IMR-90 (cell line): ENCODE results near the gene CEMIP2. TPM values are rescaled to one million over a fixed set of nuclear protein-coding genes. Genes with fewer than 3 reads are reported as not detected.

Experiments
- ATAC-seq: fragments of 200-7000 bp; cut with Tn5 transposase; 2 replicates; pipeline ENCODE4 v1.9.1; 2020; ENCODE audit warnings: low read depth, mild to moderate bottlenecking, moderate library complexity
- BruUV-seq: library from RNA; stranded (reverse); fragments of 400-500 nt; replicated peaks from 2 replicates; lab custom pipeline; 2021; lab: Mats Ljungman, UMichigan
- CTCF ChIA-PET: fragments of 300-600 bp; formaldehyde crosslinking; extraction: SDS; loops from one replicate; lab custom pipeline; 2021; ENCODE audit warnings: antibody characterized with exemption; lab: Yijun Ruan, JAX
- POLR2A ChIA-PET: fragments of 300-600 bp; sonication (Branson Sonifier 250); formaldehyde crosslinking; loops from one replicate; lab custom pipeline; 2022; ENCODE audit warnings: antibody characterized with exemption; ENCODE audit not compliant: unreplicated experiment; lab: Charles Lee
- DNase-seq: peaks from one replicate; pipeline ENCODE4 v3.0.0; 2013
- H2AFZ ChIP-seq: replicated peaks from 2 replicates; pipeline ENCODE3; 2013; ENCODE audit warnings: low read length, mild to moderate bottlenecking; ENCODE audit not compliant: poor library complexity
- H2AK5ac ChIP-seq: 2 replicates; pipeline ENCODE4 v1.6.1; 2013; ENCODE audit warnings: low read depth, low read length, inconsistent platforms
- H2AK9ac ChIP-seq: replicated peaks from 2 replicates; pipeline ENCODE3; 2013; ENCODE audit warnings: mild to moderate bottlenecking, low read depth, low read length, moderate library complexity; ENCODE audit not compliant: poor library complexity
- H2BK120ac ChIP-seq: 2 replicates; pipeline ENCODE4 v1.6.1; 2013; ENCODE audit warnings: low read depth, low read length, inconsistent platforms
- H2BK15ac ChIP-seq: 3 replicates; pipeline ENCODE4 v1.6.1; 2013; ENCODE audit warnings: low read depth, low read length, inconsistent platforms
- H2BK20ac ChIP-seq: 2 replicates; pipeline ENCODE4 v1.6.1; 2013; ENCODE audit warnings: low read depth, mild to moderate bottlenecking, inconsistent platforms, low read length, moderate library complexity
- H2BK5ac ChIP-seq: 2 replicates; pipeline ENCODE4 v1.6.1; 2013; ENCODE audit warnings: mild to moderate bottlenecking, low read depth, low read length, inconsistent platforms; ENCODE audit not compliant: poor library complexity, severe bottlenecking
- H3K14ac ChIP-seq: replicated peaks from 2 replicates; pipeline ENCODE4 v1.6.1; 2013; ENCODE audit warnings: low read depth, low read length, inconsistent platforms
- H3K18ac ChIP-seq: 2 replicates; pipeline ENCODE4 v1.6.1; 2013; ENCODE audit warnings: low read depth, low read length, control low read depth
- H3K23ac ChIP-seq: 2 replicates; pipeline ENCODE4 v1.6.1; 2013; ENCODE audit warnings: low read depth, low read length, inconsistent platforms
- H3K27ac ChIP-seq: 2 replicates; pipeline ENCODE4 v1.5.1; 2013; ENCODE audit warnings: mild to moderate bottlenecking, control low read depth, low read length; ENCODE audit not compliant: insufficient read depth
- H3K27me3 ChIP-seq: 2 replicates; pipeline ENCODE4 v1.6.1; 2013; ENCODE audit warnings: low read length; ENCODE audit not compliant: control insufficient read depth, insufficient read depth
- H3K36me3 ChIP-seq: 2 replicates; pipeline ENCODE4 v1.6.1; 2013; ENCODE audit warnings: low read length, mixed read lengths; ENCODE audit not compliant: control insufficient read depth, insufficient read depth
- H3K4ac ChIP-seq: 2 replicates; pipeline ENCODE4 v1.6.1; 2013; ENCODE audit warnings: low read depth, low read length, inconsistent platforms
- H3K4me1 ChIP-seq: 2 replicates; pipeline ENCODE4 v1.6.1; 2013; ENCODE audit warnings: low read length, mixed read lengths; ENCODE audit not compliant: control insufficient read depth, insufficient read depth
- H3K4me2 ChIP-seq: 2 replicates; pipeline ENCODE4 v1.6.1; 2013; ENCODE audit warnings: low read depth, mild to moderate bottlenecking, control low read depth, low read length, moderate library complexity
- H3K4me3 ChIP-seq: 2 replicates; pipeline ENCODE4 v1.5.1; 2013; ENCODE audit warnings: low read depth, mild to moderate bottlenecking, control low read depth, low read length, moderate library complexity; ENCODE audit not compliant: insufficient read depth
- H3K56ac ChIP-seq: 2 replicates; pipeline ENCODE4 v1.6.1; 2013; ENCODE audit warnings: low read length, inconsistent platforms; ENCODE audit not compliant: insufficient read depth; ENCODE audit errors: extremely low read depth
- H3K79me1 ChIP-seq, 2 experiments: 2 replicates each; pipeline ENCODE4 v1.6.1; 2013; ENCODE audit warnings: low read length in 2 of 2, inconsistent platforms in 1 of 2, low read depth in 1 of 2
- H3K9ac ChIP-seq: 2 replicates; pipeline ENCODE4 v1.6.1; 2013; ENCODE audit warnings: low read depth, low read length, control low read depth
- H3K9me1 ChIP-seq: 2 replicates; pipeline ENCODE4 v1.6.1; 2013; ENCODE audit warnings: low read length, inconsistent platforms; ENCODE audit not compliant: insufficient read depth
- H3K9me3 ChIP-seq: 2 replicates; pipeline ENCODE4 v1.6.1; 2013; ENCODE audit warnings: low read length; ENCODE audit not compliant: control insufficient read depth, insufficient read depth
- H4K20me1 ChIP-seq: 2 replicates; pipeline ENCODE4 v1.6.1; 2013; ENCODE audit warnings: low read length, inconsistent platforms; ENCODE audit not compliant: insufficient read depth
- H4K5ac ChIP-seq: 2 replicates; pipeline ENCODE4 v1.6.1; 2013; ENCODE audit warnings: mild to moderate bottlenecking, low read depth, low read length, control low read depth
- H4K8ac ChIP-seq, 2 experiments: 2 replicates each; pipeline ENCODE4 v1.6.1; 2013; ENCODE audit warnings: low read depth in 2 of 2, low read length in 2 of 2, control low read depth in 1 of 2, inconsistent platforms in 1 of 2
- H4K91ac ChIP-seq: 2 replicates; pipeline ENCODE4 v1.6.1; 2013; ENCODE audit warnings: low read depth, low read length, inconsistent platforms; ENCODE audit not compliant: insufficient read depth
- CEBPB ChIP-seq: IDR thresholded peaks from 2 replicates; pipeline ENCODE4 v1.6.1; 2012; ENCODE audit warnings: low read depth, low read length, improper control_type of control experiment
- CTCF ChIP-seq: conservative IDR thresholded peaks from 2 replicates; pipeline ENCODE4 v1.5.1; 2012; ENCODE audit warnings: mild to moderate bottlenecking, low read depth, low read length, improper control_type of control experiment
- MAZ ChIP-seq: IDR thresholded peaks from 2 replicates; pipeline ENCODE4 v1.6.1; 2012; ENCODE audit warnings: low read depth, mild to moderate bottlenecking, low read length, improper control_type of control experiment, moderate library complexity, borderline replicate concordance
- NFE2L2 ChIP-seq: fragments of 150-350 bp; IDR thresholded peaks from 2 replicates; pipeline ENCODE4 v1.6.1; 2016; ENCODE audit warnings: low read depth, mild to moderate bottlenecking, low read length
- POLR2A ChIP-seq: IDR thresholded peaks from 2 replicates; pipeline ENCODE4 v1.6.1; 2012; ENCODE audit warnings: mild to moderate bottlenecking, low read depth, low read length
- RAD21 ChIP-seq: IDR thresholded peaks from 2 replicates; pipeline ENCODE4 v1.6.1; 2012; ENCODE audit warnings: low read length, improper control_type of control experiment
- RCOR1 ChIP-seq: IDR thresholded peaks from 2 replicates; pipeline ENCODE4 v1.6.1; 2012; ENCODE audit warnings: mild to moderate bottlenecking, low read length, improper control_type of control experiment; ENCODE audit not compliant: insufficient replicate concordance
- RFX5 ChIP-seq: IDR thresholded peaks from 2 replicates; pipeline ENCODE4 v1.8.0; 2012; ENCODE audit warnings: low read depth, mild to moderate bottlenecking, low read length, moderate library complexity
- USF2 ChIP-seq: fragments of 150-350 bp; IDR thresholded peaks from 2 replicates; pipeline ENCODE4 v1.6.1; 2017; ENCODE audit warnings: mild to moderate bottlenecking, antibody characterized with exemption, low read length, low read depth
- WGBS, 2 experiments: methylation state at CpG; one replicate each; pipeline versions ENCODE4 v1.1.5 to v1.1.7; 2013; ENCODE audit warnings: missing lambda C conversion rate in 2 of 2; ENCODE audit not compliant: insufficient read length in 1 of 2; ENCODE audit errors: extremely low coverage in 2 of 2; 5-methylcytosine and 5-hydroxymethylcytosine counted together
- dilution Hi-C: fragments of 300-500 bp; cut with HindIII; formaldehyde crosslinking; loops from one replicate; pipeline ENCODE4 v1.14.3; 2018; ENCODE audit warnings: low sequenced_read_pairs; ENCODE audit not compliant: unreplicated experiment
- in situ Hi-C: fragments of 300-500 bp; cut with MboI; formaldehyde crosslinking; loops from 3 replicates; pipeline ENCODE4 v1.14.3; 2019; ENCODE audit warnings: low sequenced_read_pairs, inconsistent platforms, mixed read lengths
- intact Hi-C: fragments of 100-400 bp; cut with micrococcal nuclease; formaldehyde crosslinking; loops from 2 replicates; pipeline ENCODE4 v1.10.0; 2022
- polyA plus RNA-seq, 3 experiments: library from polyadenylated mRNA; depleted of rRNA; stranded (reverse); fragments of >200 nt; gene quantifications; 2 replicates each; pipeline ENCODE4 v1.2.3, GENCODE V29; 2012; ENCODE audit warnings: low replicate concordance in 1 of 3
- total RNA-seq: library from RNA; depleted of rRNA; stranded (reverse); fragments of >200 nt; gene quantifications from 2 replicates; pipeline ENCODE4 v1.2.3, GENCODE V29; 2012

CEMIP2 gene
- total and polyA plus RNA-seq, 2 of the 4 experiments (the other 2 are of a cell fraction): 65.2 to 67.4 TPM

GRCh38 chr9:71642056-71642455 lies 126.3 kb downstream of the CEMIP2 start:
- H3K4me1 ChIP-seq: 0 out of 2 replicates have a peak, but pooled peaks cover 2% of the 10 kb centered on the region
- H3K18ac ChIP-seq: no peak overlapping the region
- intact Hi-C loops: no loop called here
- no peak overlapping the region for H3K14ac ChIP-seq
- no peak overlapping the region for H4K8ac ChIP-seq
- no peak overlapping the region for H4K91ac ChIP-seq
- H3K36me3 ChIP-seq: no peaks in the 10 kb centered on the region
- H3K4ac ChIP-seq: no peak overlapping the region
- in situ Hi-C loops: no loop called here
- no peak for ATAC-seq
- no peak overlapping the region for H2BK20ac ChIP-seq
- H3K4me3 ChIP-seq: no peak overlapping the region
- no peak for TF ChIP-seq USF2
- TF ChIP-seq CEBPB: no peak
- no peak for TF ChIP-seq NFE2L2
- TF ChIP-seq RAD21: no peak
- no peak for TF ChIP-seq POLR2A
- no peak for TF ChIP-seq RFX5
- no peak for TF ChIP-seq MAZ
- no peak for TF ChIP-seq CTCF
- TF ChIP-seq RCOR1: no peak
- H3K23ac ChIP-seq: no peak overlapping the region
- no peak overlapping the region for H4K5ac ChIP-seq
- no peak overlapping the region for H2AFZ ChIP-seq
- peaks cover 5% of the 10 kb centered on the region; the same call in 1 of the 2 replicates for H3K27me3 ChIP-seq
- no peaks in the 10 kb centered on the region for H3K9me1 ChIP-seq
- no peak overlapping the region for H2BK5ac ChIP-seq
- H2BK120ac ChIP-seq: no peak overlapping the region
- dilution Hi-C loops: no loop called here
- ChIA-PET CTCF (interaction anchor here (0.6 kb wide), 2 partner anchors 30 to 127 kb away, joined by 3 read pairs; no protein-coding TSS in a partner anchor), POLR2A (no interaction called here)
- no peaks in the 10 kb centered on the region for H3K9me3 ChIP-seq
- WGBS, 2 experiments: 88% methylated on average over 5 of the region's 5 CpGs; no CpG with 5 or more reads in 1 of the 2 experiments
- BruUV-seq: no TSS peak
- DNase-seq: no peak
- H4K20me1 ChIP-seq: no peaks in the 10 kb centered on the region
- H3K4me2 ChIP-seq: no peak overlapping the region
- no peak overlapping the region for H3K9ac ChIP-seq
- H2AK9ac ChIP-seq: no peak overlapping the region
- no peaks in the 10 kb centered on the region for H3K79me1 ChIP-seq
- no peak overlapping the region for H2AK5ac ChIP-seq
- H3K27ac ChIP-seq: no peak overlapping the region
- no peak overlapping the region for H2BK15ac ChIP-seq
- no peak overlapping the region for H3K56ac ChIP-seq
